Measurements from ENCODE around the gene ASTN2.

GRCh38 chr9:117126871-117127270, 288.0 kb downstream of the ASTN2 start:
- TF ChIP-seq CTCF (IDR thresholded peaks at IDR 0.05 in 2 of 3, conservative IDR thresholded peaks at IDR 0.05 in 1 of 3; ENCODE audit: borderline replicate concordance in 1 of 3, insufficient read depth in 1 of 3, low read depth in 2 of 3, low read length in 2 of 3) (no peak), ATF3 (IDR thresholded peaks at IDR 0.05) (no peak), YY1 (IDR thresholded peaks at IDR 0.05; ENCODE audit: extremely low read depth, insufficient replicate concordance, low read depth, low read length) (no peak), POLR2AphosphoS5 (IDR thresholded peaks at IDR 0.05; ENCODE audit: low read depth, low read length) (no peak)
